ENCODE data around the gene ITPRIP.

DNA sequence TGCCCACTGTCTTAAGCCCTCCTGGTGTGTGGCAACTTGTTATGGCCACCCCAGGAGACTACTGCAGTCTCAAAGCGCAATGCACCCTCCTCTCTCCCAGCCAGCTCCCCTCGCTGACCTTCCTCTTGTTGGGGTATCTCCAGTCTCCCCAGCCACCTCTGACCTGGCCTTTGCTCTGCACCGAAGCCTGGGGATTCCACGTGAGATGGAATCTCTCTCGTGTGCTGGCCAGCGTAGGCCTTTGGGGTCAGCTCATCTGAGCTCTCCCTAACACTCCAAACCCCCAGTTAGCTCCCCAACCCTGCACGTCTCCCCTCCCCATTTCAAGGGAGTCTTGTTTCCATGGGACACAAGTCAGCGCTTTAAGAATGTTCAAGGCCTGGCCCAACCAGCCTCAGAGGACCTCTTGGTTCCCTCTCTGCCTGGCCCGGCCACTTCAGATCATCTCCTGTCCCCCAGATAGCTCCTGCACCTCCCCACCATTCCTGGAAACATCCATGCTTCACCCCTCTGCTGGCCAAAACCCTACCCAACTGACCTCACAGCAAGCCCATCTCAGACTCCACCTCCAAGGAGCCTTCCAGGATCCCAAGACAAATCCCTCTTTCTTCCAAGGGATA is 11.2 kb downstream of the ITPRIP start:
- TF ChIP-seq POLR2AphosphoS5 (IDR thresholded peaks at IDR 0.05; ENCODE audit: low read depth, low read length) (no peak), POLR2A (IDR thresholded peaks at IDR 0.05; ENCODE audit: low read depth, low read length) (no peak), TAF1 (IDR thresholded peaks at IDR 0.05; ENCODE audit: borderline replicate concordance, low read depth, low read length) (no peak)
